Uterus (tissue), 4 donors: ENCODE data around the gene ZFP36L2. TPM values are rescaled to one million over a fixed set of nuclear protein-coding genes. Genes with fewer than 3 reads are reported as not detected.
A peak's percentile ranks its signal among the peaks of the same experiment; 100 is the strongest.

Source experiments
- DNase-seq, 2 donors: peaks; one replicate each; pipeline ENCODE4 v3.0.0-alpha.2; 2019 to 2020
- H3K27ac ChIP-seq, 2 donors: fragments of 200-600 bp; sonication (generic); 1 replicate in 1 of 2; 2 replicates in 1 of 2; pipeline ENCODE4 v1.5.1; 2016 to 2018
- H3K27me3 ChIP-seq, 2 donors: fragments of 200-600 bp; sonication (generic); one replicate each; pipeline ENCODE4 v1.5.1; 2018 to 2019; ENCODE audit warnings: control low read depth in 1 of 2
- H3K36me3 ChIP-seq, 2 donors: fragments of 200-600 bp; sonication (generic); one replicate each; pipeline ENCODE4 v1.5.1; 2019; ENCODE audit warnings: control low read depth in 1 of 2
- H3K4me1 ChIP-seq, 2 donors: fragments of 200-600 bp; sonication (generic); one replicate each; pipeline ENCODE4 v1.5.1; 2018 to 2019; ENCODE audit warnings: control low read depth in 1 of 2
- H3K4me3 ChIP-seq, 2 donors: fragments of 200-600 bp; sonication (generic); 1 replicate in 1 of 2; 2 replicates in 1 of 2; pipeline ENCODE4 v1.5.1; 2018 to 2019; ENCODE audit warnings: mild to moderate bottlenecking in 1 of 2
- H3K9me3 ChIP-seq, 2 donors: fragments of 200-600 bp; sonication (generic); one replicate each; pipeline ENCODE4 v1.5.1; 2019; ENCODE audit warnings: control low read depth in 1 of 2
- CTCF ChIP-seq, 4 experiments: fragments of 200-600 bp in 2 of 4; fragments of 450-650 bp in 2 of 4; sonication (generic) in 2 of 4; IDR thresholded peaks; one replicate each; pipeline ENCODE4 v1.5.1; 2016 to 2019; ENCODE audit warnings: antibody characterized with exemption in 4 of 4, mild to moderate bottlenecking in 2 of 4, moderate library complexity in 1 of 4
- POLR2A ChIP-seq, 2 donors: fragments of 450-650 bp; IDR thresholded peaks; one replicate each; pipeline ENCODE4 v1.6.1; 2016; ENCODE audit warnings: antibody characterized with exemption in 2 of 2, mild to moderate bottlenecking in 1 of 2, moderate library complexity in 1 of 2
- intact Hi-C: fragments of 100-400 bp; cut with DNase I; formaldehyde crosslinking; loops from one replicate; pipeline ENCODE4 v1.15.1; 2023; ENCODE audit warnings: low total_unique reads
- total RNA-seq, 4 donors: library from RNA; depleted of rRNA in 3 of 4; stranded (reverse); fragments of >200 nt in 3 of 4; gene quantifications; one replicate each; pipeline versions ENCODE4 v1.1.0 to v1.2.4, GENCODE V29; 2014 to 2023
- donor health status: DM: yes; HTN: yes; CAD: no.

The ZFP36L2 gene
- total RNA-seq, 4 donors from 2014 or later: 18.2 to 209 (median 67.2) TPM

- peak overlapping the region; percentile 98 to 99 for H3K27ac ChIP-seq
- no peaks in the 10 kb centered on the region for H3K9me3 ChIP-seq
- intact Hi-C loops: loop anchor here (5.0 to 10.0 kb wide), 3 partner anchors 200 to 263 kb away; no protein-coding TSS in a partner anchor
- TF ChIP-seq POLR2A (IDR thresholded peaks at IDR 0.05) (peak; percentile 35 to 51), CTCF (IDR thresholded peaks at IDR 0.05) (no peak)
- peak; percentile 93 to 94 for DNase-seq
- H3K36me3 ChIP-seq: no peaks in the 10 kb centered on the region
- peaks cover 4 to 19% of the 10 kb centered on the region in 2 donors for H3K4me1 ChIP-seq
- H3K27me3 ChIP-seq: no peaks in the 10 kb centered on the region
- peak overlapping the region; percentile 90 to 94 for H3K4me3 ChIP-seq
Observed at GRCh38 chr2:43221763-43222474, 4.5 kb downstream of the ZFP36L2 start.

DNA sequence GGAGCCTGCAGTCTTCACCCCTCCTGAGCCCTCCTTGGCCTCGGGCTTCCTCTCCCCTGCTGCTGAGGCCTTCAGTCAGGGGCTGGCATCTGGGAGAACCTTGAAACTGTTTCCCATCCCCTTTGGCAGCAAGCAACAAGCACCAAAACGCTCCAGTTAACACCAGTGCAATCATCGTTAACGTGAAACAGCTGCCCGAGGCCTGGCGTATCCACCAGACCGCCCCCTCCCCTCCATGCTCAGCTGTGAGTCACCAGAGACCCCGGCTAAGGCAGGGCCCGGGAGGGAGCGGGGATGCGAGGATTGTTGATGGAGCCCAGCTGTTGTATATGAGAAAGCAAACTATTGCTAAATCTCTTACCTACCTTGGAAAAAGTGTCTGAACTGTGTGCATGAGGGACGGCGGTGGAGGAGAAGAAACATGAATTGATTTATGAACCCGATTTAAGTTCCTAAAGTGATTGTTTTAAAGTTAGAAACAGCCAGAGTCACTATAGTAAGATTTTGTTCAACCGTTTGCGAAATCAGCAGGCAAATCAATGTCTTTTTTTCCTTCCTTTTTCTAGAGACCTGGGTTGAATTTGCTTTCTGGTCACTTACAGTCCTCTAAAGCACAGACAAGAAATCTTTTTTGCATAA lies 5.2 kb downstream of the ZFP36L2 start:
- H3K9me3 ChIP-seq: no peaks in the 10 kb centered on the region
- peak overlapping the region; percentile 90 to 94 for H3K4me3 ChIP-seq
- H3K4me1 ChIP-seq: peaks cover 4 to 19% of the 10 kb centered on the region in 2 donors
- no peaks in the 10 kb centered on the region for H3K36me3 ChIP-seq
- intact Hi-C loops: loop anchor here (5.0 to 10.0 kb wide), 3 partner anchors 199 to 264 kb away; no protein-coding TSS in a partner anchor
- H3K27me3 ChIP-seq: no peaks in the 10 kb centered on the region
- TF ChIP-seq POLR2A (IDR thresholded peaks at IDR 0.05) (no peak), CTCF (IDR thresholded peaks at IDR 0.05) (no peak)
- DNase-seq: peak; percentile 86 to 93
- peak overlapping the region; percentile 98 to 99 for H3K27ac ChIP-seq

- no peak for TF ChIP-seq POLR2A (IDR thresholded peaks at IDR 0.05)
- no peak for TF ChIP-seq CTCF (IDR thresholded peaks at IDR 0.05)
- H3K4me3 ChIP-seq: peak overlapping the region in 1 of 2 donors; percentile 94
- H3K27ac ChIP-seq: peak overlapping the region; percentile 98 to 99
- H3K27me3 ChIP-seq: no peaks in the 10 kb centered on the region
- intact Hi-C loops: loop anchor here (5.0 to 10.0 kb wide), 3 partner anchors 198 to 264 kb away; no protein-coding TSS in a partner anchor
- peaks cover 4 to 19% of the 10 kb centered on the region in 2 donors for H3K4me1 ChIP-seq
- DNase-seq: no peak
- no peaks in the 10 kb centered on the region for H3K9me3 ChIP-seq
- H3K36me3 ChIP-seq: no peaks in the 10 kb centered on the region
Observed at GRCh38 chr2:43220760-43221123, 5.7 kb downstream of the ZFP36L2 start.

DNA sequence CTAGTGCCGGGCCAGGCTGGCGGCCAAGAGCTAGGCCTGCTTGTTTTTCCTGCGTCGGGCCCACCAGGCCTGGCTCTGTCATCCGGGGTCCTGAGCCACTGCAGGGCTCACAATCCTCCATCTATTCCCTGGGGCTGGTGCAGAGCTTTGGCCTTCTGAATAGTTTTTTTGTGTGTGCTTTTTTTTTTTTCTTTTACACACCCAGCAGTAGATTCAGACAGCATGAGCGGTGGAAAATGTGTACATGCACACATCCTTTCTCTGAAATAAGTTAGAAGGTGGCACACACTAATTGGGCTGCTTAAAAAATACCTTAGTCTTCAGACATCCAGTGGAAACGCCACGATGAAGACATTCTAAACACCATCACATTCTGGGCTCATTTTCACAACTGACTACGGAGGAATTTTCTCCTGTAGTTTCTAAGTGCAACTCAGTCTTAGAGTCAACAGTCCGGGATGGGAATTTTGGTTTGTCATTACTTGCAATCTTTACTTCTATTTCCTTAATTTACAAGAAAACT lies 6.1 kb downstream of the ZFP36L2 start:
- DNase-seq: no peak
- H3K27me3 ChIP-seq: no peaks in the 10 kb centered on the region
- TF ChIP-seq POLR2A (IDR thresholded peaks at IDR 0.05) (no peak), CTCF (IDR thresholded peaks at IDR 0.05) (no peak)
- H3K27ac ChIP-seq: peak overlapping the region; percentile 98 to 99
- no peaks in the 10 kb centered on the region for H3K9me3 ChIP-seq
- intact Hi-C loops: loop anchor here (5.0 to 10.0 kb wide), 3 partner anchors 198 to 265 kb away; no protein-coding TSS in a partner anchor
- no peaks in the 10 kb centered on the region for H3K36me3 ChIP-seq
- H3K4me3 ChIP-seq: peak overlapping the region; percentile 35 to 40
- peaks cover 4 to 19% of the 10 kb centered on the region in 2 donors for H3K4me1 ChIP-seq
